ENCODE data around the gene NXNL2.

GRCh38 chr9:88514247-88514646 is 20.7 kb upstream of the NXNL2 start:
- no peak for TF ChIP-seq CTCF (IDR thresholded peaks at IDR 0.05)
- TF ChIP-seq TCF7L2 (IDR thresholded peaks at IDR 0.05; ENCODE audit: low read depth, low read length) = no peak
